GM19395 (cell line): ENCODE results near the gene CPXCR1.
"Not testable (repeated sequence)": the region's sequence is repeated elsewhere in the genome, so short reads cannot be mapped to it uniquely, and the experiment has no call there.

Source experiments
- ATAC-seq: cut with Tn5 transposase; IDR thresholded peaks from one replicate; pipeline ENCODE4 v1.9.1; 2021; ENCODE audit warnings: mild to moderate bottlenecking, moderate library complexity; ENCODE audit not compliant: unreplicated experiment

The CPXCR1 gene

DNA sequence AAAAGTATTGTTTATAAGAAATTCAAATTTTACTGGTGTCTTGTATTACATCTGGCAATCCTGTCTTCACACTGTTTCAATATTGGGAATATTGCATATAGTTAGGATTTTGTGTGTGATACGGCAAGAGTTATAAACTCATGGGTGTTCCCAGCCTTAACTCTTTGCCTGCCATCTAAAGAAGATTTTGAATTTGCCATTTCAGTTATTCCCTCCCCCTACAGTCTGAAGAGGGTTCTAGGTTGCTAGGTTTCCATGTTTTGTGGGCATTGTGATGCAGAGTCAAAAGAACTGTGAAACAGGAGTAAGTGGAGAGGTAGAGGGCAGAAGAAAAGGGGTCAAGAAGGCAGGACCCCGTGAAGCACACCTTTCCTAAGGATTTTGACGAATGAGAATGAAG lies at the start of gene CPXCR1:
CPXCR1 (plus strand) TSS at position 301 of the 400 bp plus-strand sequence. CDS start 6,190 bp downstream, outside the sequence.
- no peak for ATAC-seq

DNA sequence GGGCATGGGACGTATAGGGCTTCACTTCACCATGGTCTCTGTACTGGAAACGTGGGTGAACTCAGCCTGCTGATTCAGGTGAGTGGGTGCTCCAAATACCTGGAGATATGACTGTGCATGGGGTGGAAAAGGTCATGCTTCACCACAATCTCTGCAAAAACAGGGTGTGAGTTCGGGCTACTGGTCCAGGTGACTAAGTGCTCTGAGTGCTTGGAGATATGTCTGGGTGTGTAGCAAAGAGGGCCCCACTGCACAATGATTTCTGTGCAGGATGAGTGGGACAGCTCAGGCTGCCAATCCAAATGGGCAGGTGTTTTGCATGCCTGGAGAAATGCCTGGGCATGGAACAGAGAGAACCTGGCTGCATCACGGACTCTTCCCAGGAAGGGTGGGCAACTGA lies 11.2 kb upstream of the CPXCR1 start:
- ATAC-seq, result no peak

DNA sequence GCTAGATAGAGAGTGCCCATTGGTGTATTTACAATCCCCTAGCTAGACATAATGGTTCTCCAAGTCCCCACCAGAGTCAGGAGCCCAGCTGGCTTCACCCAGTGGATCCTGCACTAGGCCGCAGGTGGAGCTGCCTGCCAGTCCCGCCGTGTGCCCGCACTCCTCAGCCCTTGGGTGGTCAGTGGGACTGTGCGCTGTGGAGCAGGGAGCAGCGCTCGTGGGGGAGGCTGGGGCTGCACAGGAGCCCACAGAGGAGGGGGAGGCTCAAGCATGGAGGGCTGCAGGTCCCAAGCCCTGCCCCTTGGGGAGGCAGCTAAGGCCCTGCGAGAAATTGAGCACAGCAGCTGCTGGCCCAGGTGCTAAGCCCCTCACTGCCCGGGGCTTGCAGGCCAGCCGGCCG lies 810 bp upstream of the CPXCR1 start:
- ATAC-seq, result not testable (repeated sequence)

DNA sequence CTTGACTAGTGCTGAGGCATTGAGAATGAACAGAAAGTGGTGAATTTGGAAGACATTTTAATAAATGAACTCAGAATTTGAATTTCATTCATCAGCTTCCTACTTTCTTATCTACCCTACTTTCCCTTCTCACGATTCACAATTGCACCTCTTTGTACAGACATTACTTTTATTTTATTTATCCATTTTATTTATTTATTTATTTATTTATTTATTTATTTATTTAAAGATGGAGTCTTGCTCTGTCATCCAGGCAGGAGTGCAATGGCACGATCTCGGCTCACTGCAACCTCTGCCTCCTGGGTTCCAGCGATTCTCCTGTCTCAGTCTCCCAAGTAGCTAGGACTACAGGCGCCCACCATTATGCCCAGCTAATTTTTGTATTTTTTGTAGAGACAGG lies 5.3 kb downstream of the CPXCR1 start:
- not testable (repeated sequence) for ATAC-seq

DNA sequence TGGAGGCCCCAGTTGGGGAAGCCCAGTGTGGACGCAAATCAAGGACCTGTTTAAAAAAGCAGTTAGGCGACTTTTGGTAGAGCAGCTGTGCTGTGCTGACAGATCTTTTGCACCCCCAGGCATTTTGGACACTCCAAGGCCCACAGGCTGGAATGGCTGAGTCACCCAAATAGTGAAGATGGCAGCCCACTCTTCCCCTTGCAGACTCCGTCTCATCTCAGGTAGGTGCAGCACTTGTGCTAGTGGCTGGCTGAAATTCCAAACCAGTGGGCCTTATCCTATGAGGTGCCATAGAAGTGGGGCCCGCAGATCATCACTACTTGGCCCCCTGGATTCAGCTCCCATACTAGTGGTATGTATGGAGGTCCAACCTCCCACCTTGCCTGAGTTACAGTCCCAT lies 42.8 kb downstream of the CPXCR1 start:
- ATAC-seq, result no peak
